GM12878 (cell line): ENCODE data around the gene GRAMD1B. TPM values are rescaled to one million over a fixed set of nuclear protein-coding genes. Genes with fewer than 3 reads are reported as not detected.
A peak's percentile ranks its signal among the peaks of the same experiment; 100 is the strongest.

Experiments
- ASH2L ChIP-seq: fragments of 300-600, 200-600 bp; sonication (generic); IDR thresholded peaks from 2 replicates; pipeline ENCODE4 v1.6.1; 2017; ENCODE audit warnings: low read depth, mild to moderate bottlenecking, borderline replicate concordance
- ATF7 ChIP-seq: fragments of 450-650 bp; IDR thresholded peaks from 2 replicates; pipeline ENCODE4 v1.6.1; 2016; ENCODE audit warnings: low read depth, mild to moderate bottlenecking
- CBX5 ChIP-seq: sonication (generic); IDR thresholded peaks from 2 replicates; pipeline ENCODE4 v1.6.1; 2016; ENCODE audit warnings: low read depth, moderate library complexity, mild to moderate bottlenecking, inconsistent platforms
- CHD2 ChIP-seq: IDR thresholded peaks from 2 replicates; pipeline ENCODE4 v1.6.1; 2011; ENCODE audit warnings: low read depth, low read length, improper control_type of control experiment, borderline replicate concordance
- GABPA ChIP-seq: IDR thresholded peaks from 2 replicates; pipeline ENCODE4 v1.6.1; 2014; ENCODE audit warnings: antibody characterized with exemption, low read depth, mild to moderate bottlenecking, inconsistent platforms
- IKZF2 ChIP-seq, 2 experiments: fragments of 450-650 bp; IDR thresholded peaks; 2 replicates each; pipeline ENCODE4 v1.6.1; 2017; ENCODE audit warnings: mild to moderate bottlenecking in 2 of 2, moderate library complexity in 2 of 2
- KDM1A ChIP-seq: fragments of 200-600 bp; sonication (generic); IDR thresholded peaks from 2 replicates; pipeline ENCODE4 v1.6.1; 2016; ENCODE audit warnings: borderline replicate concordance
- LARP7 ChIP-seq: fragments of 450-650 bp; IDR thresholded peaks from 2 replicates; pipeline ENCODE4 v1.6.1; 2017; ENCODE audit warnings: mild to moderate bottlenecking
- MEF2A ChIP-seq: IDR thresholded peaks from 2 replicates; pipeline ENCODE4 v1.6.1; 2011; ENCODE audit warnings: low read depth, mild to moderate bottlenecking, low read length, moderate library complexity; ENCODE audit not compliant: insufficient read depth
- MEF2B ChIP-seq: fragments of 450-650 bp; IDR thresholded peaks from 2 replicates; pipeline ENCODE4 v1.6.1; 2018; ENCODE audit warnings: mild to moderate bottlenecking, moderate library complexity; ENCODE audit not compliant: partially characterized antibody, poor library complexity, severe bottlenecking
- MYB ChIP-seq: fragments of 150-350 bp; IDR thresholded peaks from 2 replicates; pipeline ENCODE4 v1.6.1; 2014; ENCODE audit warnings: mild to moderate bottlenecking, low read depth, low read length, borderline replicate concordance
- NR2C1 ChIP-seq: fragments of 450-650 bp; IDR thresholded peaks from 2 replicates; pipeline ENCODE4 v1.6.1; 2017; ENCODE audit warnings: antibody characterized with exemption, mild to moderate bottlenecking, moderate library complexity
- PML ChIP-seq: IDR thresholded peaks from 2 replicates; pipeline ENCODE4 v1.6.1; 2012; ENCODE audit warnings: low read length, inconsistent platforms
- RAD51 ChIP-seq: fragments of 450-650 bp; IDR thresholded peaks from 2 replicates; pipeline ENCODE4 v1.6.1; 2016; ENCODE audit warnings: moderate library complexity, mild to moderate bottlenecking, inconsistent platforms
- RCOR1 ChIP-seq: conservative IDR thresholded peaks from 2 replicates; pipeline ENCODE4 v1.6.1; 2012; ENCODE audit warnings: low read depth, low read length, improper control_type of control experiment
- SMAD1 ChIP-seq: fragments of 450-650 bp; IDR thresholded peaks from 2 replicates; pipeline ENCODE4 v1.6.1; 2018; ENCODE audit warnings: mild to moderate bottlenecking, low read depth; ENCODE audit not compliant: partially characterized antibody
- TCF7 ChIP-seq: IDR thresholded peaks from 2 replicates; pipeline ENCODE4 v1.6.1; 2014; ENCODE audit warnings: antibody characterized with exemption, borderline replicate concordance
- ZBED1 ChIP-seq: IDR thresholded peaks from 2 replicates; pipeline ENCODE4 v1.6.1; 2016; ENCODE audit warnings: borderline replicate concordance
- ZNF217 ChIP-seq: fragments of 450-650 bp; IDR thresholded peaks from 2 replicates; pipeline ENCODE4 v1.6.1; 2017; ENCODE audit warnings: antibody characterized with exemption, mild to moderate bottlenecking
- ZNF24 ChIP-seq: fragments of 450-650 bp; IDR thresholded peaks from 2 replicates; pipeline ENCODE4 v1.6.1; 2017; ENCODE audit warnings: antibody characterized with exemption, mild to moderate bottlenecking
- polyA plus RNA-seq, 11 experiments: library from polyadenylated mRNA; depleted of rRNA in 4 of 11; unstranded in 6 of 11; stranded (reverse) in 5 of 11; fragments of >200 nt; fragmentation: Nextera tagmentation in 4 of 11; fragmentation: Illumina TruSeq in 1 of 11; extraction: Ambion mirVana in 4 of 11; extraction: Trizol in 1 of 11; gene quantifications; 1 replicate in 1 of 11; 2 replicates in 10 of 11; pipeline versions ENCODE4 v1.2.1 to v1.2.3, GENCODE V29; 2011 to 2016; ENCODE audit warnings: inconsistent platforms in 2 of 11, missing spikeins in 2 of 11, low read depth in 1 of 11
- total RNA-seq, 4 experiments: library from RNA; depleted of rRNA in 3 of 4; stranded (reverse); fragments of >200 nt in 3 of 4; fragmentation: Illumina TruSeq in 1 of 4; extraction: Trizol in 1 of 4; gene quantifications; 2 replicates each; pipeline versions ENCODE4 v1.2.1 to v1.2.3, GENCODE V29; 2013 to 2021
- TF ChIP-seq, protein P1 (sequence below): IDR thresholded peaks from 2 replicates; pipeline ENCODE4 v1.6.1; 2012; ENCODE audit warnings: low read depth, low read length, improper control_type of control experiment
- TF ChIP-seq, protein P2 (sequence below): fragments of 450-650 bp; IDR thresholded peaks from 2 replicates; pipeline ENCODE4 v1.6.1; 2018; ENCODE audit warnings: borderline replicate concordance, mild to moderate bottlenecking; ENCODE audit not compliant: partially characterized antibody
- TF ChIP-seq, protein P3 (sequence below): IDR thresholded peaks from 2 replicates; pipeline ENCODE4 v1.6.1; 2012; ENCODE audit warnings: improper control_type of control experiment, low read depth, low read length; ENCODE audit not compliant: insufficient replicate concordance
- TF ChIP-seq, protein P4 (sequence below): IDR thresholded peaks from 2 replicates; pipeline ENCODE4 v1.6.1; 2012; ENCODE audit warnings: low read depth, low read length, improper control_type of control experiment

The GRAMD1B gene
- total and polyA plus RNA-seq, 10 of the 15 experiments (the other 5 are each of a cell fraction or from before 2014, with no cell fraction given): 1.9 to 49.1 (median 26.9) TPM

DNA sequence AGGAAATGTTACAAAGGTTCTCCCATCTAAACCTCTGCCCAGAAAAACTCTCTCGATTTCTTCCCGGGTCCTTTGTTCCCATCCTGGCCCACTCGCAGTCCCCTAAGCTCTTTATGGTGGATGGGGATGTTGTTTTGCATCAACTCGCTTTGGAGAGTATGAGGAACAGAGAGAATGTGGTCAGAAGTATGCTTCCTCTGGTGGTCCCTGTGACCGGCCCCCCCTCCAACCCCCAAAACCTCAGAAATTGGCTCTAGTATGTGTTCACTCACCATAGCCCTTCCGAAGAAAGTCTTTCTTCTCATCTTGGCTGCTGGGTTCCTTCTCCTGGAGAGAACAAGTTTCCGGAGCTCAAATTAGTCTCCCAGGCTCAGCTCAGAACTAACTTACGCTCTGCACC is 54.4 kb downstream of the GRAMD1B start (continued):
- TF ChIP-seq CHD2 (0 out of 2 replicates have a peak, but pooled peaks have one; percentile 37), RCOR1 (peak; percentile 73; the same call in 1 of the 2 replicates), NR2C1 (no peak), PML (peak; percentile 47; the same call in 1 of the 2 replicates), KDM1A (no peak), SMAD1 (no peak), GABPA (0 out of 2 replicates have a peak, but pooled peaks have one; percentile 22), MEF2A (0 out of 2 replicates have a peak, but pooled peaks have one; percentile 34), ZBED1 (no peak), TCF7 (0 out of 2 replicates have a peak, but pooled peaks have one; percentile 49), ZNF217 (no peak), MEF2B (peak; percentile 35), MYB (no peak), ASH2L (no peak), ATF7 (no peak), IKZF2 (IDR thresholded peaks at IDR 0.05) (peak; percentile 65 to 72), ZNF24 (no peak), RAD51 (no peak), LARP7 (no peak), CBX5 (no peak; the same call in 1 of the 2 replicates)
- TF ChIP-seq, protein P1, sequence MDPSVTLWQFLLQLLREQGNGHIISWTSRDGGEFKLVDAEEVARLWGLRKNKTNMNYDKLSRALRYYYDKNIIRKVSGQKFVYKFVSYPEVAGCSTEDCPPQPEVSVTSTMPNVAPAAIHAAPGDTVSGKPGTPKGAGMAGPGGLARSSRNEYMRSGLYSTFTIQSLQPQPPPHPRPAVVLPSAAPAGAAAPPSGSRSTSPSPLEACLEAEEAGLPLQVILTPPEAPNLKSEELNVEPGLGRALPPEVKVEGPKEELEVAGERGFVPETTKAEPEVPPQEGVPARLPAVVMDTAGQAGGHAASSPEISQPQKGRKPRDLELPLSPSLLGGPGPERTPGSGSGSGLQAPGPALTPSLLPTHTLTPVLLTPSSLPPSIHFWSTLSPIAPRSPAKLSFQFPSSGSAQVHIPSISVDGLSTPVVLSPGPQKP: no peak
- TF ChIP-seq, protein P2, sequence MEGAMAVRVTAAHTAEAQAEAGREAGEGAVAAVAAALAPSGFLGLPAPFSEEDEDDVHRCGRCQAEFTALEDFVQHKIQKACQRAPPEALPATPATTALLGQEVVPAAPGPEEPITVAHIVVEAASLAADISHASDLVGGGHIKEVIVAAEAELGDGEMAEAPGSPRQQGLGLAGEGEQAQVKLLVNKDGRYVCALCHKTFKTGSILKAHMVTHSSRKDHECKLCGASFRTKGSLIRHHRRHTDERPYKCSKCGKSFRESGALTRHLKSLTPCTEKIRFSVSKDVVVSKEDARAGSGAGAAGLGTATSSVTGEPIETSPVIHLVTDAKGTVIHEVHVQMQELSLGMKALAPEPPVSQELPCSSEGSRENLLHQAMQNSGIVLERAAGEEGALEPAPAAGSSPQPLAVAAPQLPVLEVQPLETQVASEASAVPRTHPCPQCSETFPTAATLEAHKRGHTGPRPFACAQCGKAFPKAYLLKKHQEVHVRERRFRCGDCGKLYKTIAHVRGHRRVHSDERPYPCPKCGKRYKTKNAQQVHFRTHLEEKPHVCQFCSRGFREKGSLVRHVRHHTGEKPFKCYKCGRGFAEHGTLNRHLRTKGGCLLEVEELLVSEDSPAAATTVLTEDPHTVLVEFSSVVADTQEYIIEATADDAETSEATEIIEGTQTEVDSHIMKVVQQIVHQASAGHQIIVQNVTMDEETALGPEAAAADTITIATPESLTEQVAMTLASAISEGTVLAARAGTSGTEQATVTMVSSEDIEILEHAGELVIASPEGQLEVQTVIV: no peak
- TF ChIP-seq, protein P3, sequence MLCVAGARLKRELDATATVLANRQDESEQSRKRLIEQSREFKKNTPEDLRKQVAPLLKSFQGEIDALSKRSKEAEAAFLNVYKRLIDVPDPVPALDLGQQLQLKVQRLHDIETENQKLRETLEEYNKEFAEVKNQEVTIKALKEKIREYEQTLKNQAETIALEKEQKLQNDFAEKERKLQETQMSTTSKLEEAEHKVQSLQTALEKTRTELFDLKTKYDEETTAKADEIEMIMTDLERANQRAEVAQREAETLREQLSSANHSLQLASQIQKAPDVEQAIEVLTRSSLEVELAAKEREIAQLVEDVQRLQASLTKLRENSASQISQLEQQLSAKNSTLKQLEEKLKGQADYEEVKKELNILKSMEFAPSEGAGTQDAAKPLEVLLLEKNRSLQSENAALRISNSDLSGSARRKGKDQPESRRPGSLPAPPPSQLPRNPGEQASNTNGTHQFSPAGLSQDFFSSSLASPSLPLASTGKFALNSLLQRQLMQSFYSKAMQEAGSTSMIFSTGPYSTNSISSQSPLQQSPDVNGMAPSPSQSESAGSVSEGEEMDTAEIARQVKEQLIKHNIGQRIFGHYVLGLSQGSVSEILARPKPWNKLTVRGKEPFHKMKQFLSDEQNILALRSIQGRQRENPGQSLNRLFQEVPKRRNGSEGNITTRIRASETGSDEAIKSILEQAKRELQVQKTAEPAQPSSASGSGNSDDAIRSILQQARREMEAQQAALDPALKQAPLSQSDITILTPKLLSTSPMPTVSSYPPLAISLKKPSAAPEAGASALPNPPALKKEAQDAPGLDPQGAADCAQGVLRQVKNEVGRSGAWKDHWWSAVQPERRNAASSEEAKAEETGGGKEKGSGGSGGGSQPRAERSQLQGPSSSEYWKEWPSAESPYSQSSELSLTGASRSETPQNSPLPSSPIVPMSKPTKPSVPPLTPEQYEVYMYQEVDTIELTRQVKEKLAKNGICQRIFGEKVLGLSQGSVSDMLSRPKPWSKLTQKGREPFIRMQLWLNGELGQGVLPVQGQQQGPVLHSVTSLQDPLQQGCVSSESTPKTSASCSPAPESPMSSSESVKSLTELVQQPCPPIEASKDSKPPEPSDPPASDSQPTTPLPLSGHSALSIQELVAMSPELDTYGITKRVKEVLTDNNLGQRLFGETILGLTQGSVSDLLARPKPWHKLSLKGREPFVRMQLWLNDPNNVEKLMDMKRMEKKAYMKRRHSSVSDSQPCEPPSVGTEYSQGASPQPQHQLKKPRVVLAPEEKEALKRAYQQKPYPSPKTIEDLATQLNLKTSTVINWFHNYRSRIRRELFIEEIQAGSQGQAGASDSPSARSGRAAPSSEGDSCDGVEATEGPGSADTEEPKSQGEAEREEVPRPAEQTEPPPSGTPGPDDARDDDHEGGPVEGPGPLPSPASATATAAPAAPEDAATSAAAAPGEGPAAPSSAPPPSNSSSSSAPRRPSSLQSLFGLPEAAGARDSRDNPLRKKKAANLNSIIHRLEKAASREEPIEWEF: no peak
- TF ChIP-seq, protein P4, sequence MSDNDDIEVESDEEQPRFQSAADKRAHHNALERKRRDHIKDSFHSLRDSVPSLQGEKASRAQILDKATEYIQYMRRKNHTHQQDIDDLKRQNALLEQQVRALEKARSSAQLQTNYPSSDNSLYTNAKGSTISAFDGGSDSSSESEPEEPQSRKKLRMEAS: no peak
